Esophagus squamous epithelium (tissue), 4 donors: ENCODE results near the gene PLSCR4.

ENCODE experiments used
- POLR2A ChIP-seq, 4 donors: fragments of 450-650 bp; IDR thresholded peaks; one replicate each; pipeline ENCODE4 v1.6.1; 2017; ENCODE audit warnings: antibody characterized with exemption in 4 of 4, mild to moderate bottlenecking in 4 of 4, moderate library complexity in 3 of 4
- TF ChIP-seq, protein P1 (sequence below), 6 experiments: fragments of 450-650 bp in 4 of 6; fragments of 200-600 bp in 2 of 6; sonication (generic) in 2 of 6; IDR thresholded peaks; one replicate each; pipeline ENCODE4 v1.5.1; 2016 to 2019; ENCODE audit warnings: antibody characterized with exemption in 6 of 6, mild to moderate bottlenecking in 4 of 6, moderate library complexity in 4 of 6

DNA sequence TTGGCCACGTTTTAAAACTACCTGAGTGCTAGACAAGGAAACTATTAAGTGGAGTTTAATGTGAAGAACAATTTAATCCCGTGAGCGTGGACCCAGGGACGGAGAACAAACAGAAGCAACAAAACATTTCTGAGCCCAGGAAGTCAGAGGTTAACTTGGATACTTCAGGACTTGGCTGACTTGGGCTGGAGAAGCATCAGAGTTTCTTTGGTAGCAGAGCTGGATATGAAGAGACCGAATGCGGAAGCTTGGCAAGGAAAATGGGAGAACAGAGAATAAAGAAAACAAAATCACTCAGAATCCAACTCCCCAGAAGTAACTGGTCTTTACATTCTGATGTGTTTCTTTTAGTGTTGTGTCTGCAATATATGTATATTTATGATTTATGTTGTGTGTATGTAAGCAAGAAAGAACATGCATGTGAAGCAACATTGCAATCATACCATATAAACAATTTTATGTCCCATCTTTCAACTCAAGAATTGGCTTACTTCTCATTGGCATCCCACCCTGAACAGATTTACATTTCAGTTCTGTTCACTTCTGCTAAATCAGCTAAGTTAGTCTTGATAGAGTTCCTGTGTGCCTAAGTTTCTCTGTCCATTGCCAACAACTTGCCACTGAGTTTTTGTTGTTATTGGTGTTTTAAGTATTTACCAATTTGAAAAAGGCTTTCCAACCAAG, 72.8 kb downstream of the PLSCR4 start:
- TF ChIP-seq, protein P1, sequence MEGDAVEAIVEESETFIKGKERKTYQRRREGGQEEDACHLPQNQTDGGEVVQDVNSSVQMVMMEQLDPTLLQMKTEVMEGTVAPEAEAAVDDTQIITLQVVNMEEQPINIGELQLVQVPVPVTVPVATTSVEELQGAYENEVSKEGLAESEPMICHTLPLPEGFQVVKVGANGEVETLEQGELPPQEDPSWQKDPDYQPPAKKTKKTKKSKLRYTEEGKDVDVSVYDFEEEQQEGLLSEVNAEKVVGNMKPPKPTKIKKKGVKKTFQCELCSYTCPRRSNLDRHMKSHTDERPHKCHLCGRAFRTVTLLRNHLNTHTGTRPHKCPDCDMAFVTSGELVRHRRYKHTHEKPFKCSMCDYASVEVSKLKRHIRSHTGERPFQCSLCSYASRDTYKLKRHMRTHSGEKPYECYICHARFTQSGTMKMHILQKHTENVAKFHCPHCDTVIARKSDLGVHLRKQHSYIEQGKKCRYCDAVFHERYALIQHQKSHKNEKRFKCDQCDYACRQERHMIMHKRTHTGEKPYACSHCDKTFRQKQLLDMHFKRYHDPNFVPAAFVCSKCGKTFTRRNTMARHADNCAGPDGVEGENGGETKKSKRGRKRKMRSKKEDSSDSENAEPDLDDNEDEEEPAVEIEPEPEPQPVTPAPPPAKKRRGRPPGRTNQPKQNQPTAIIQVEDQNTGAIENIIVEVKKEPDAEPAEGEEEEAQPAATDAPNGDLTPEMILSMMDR (IDR thresholded peaks at IDR 0.05): no peak
- TF ChIP-seq POLR2A (IDR thresholded peaks at IDR 0.05): no peak
